Measurements from ENCODE around the gene NEUROD4.

The NEUROD4 gene

DNA sequence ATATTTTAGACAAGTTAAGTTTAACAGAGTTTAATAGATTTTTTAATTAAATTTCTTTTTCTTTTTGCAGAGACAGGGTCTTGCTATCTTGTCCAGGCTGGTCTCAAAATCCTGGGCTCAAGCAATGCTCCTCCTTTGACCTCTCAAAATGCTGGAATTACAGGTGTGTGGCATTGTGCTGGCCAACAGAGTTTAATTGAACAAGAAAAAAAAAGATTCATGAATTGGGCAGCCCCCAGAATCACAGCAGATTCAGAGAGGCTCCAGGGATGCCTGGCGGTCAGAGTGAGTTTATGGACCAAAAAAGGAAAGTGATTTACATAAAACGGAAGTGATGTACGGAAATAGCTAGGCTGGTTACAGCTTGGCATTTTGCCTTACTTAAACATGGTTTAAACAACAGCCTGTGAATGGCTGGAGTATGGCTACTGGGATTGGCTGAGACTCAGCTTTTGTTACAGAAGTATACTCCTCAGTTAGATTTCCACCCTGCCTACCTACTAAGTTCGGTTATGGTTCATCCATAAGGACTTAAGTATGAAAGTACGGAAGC is 20.7 kb upstream of the NEUROD4 start:
- no peak for DNase-seq

DNA sequence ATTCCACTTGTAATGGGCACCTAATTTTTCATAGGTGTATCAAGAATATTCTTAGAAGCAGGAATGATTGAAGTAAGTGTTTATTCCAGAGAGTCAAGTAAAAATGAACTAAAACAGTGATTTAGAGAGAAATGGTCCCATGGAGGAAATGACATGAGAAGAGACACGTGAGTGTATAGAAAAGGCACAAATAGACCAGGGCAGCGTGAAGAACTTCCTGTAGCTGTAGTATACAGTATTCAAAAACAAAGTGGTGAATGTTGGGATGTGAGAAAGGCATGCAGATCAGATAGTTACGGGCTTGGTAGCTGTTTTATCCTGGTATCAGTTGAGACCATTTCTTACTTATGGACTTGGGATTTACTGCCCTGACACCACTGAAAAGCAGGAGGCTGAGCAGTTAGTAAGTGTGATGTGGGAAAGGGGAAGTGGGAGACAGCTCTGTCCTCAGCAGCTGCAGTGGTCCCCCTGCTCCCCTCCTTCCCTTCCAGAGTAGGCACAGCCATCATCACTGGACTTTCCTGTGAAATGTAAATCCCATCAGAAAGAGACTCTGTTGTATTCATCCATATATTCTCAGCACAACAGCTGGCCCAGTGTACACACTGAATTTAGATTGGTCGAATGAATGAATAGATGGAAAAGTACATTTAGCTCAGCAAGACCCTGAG is 18.4 kb upstream of the NEUROD4 start:
- no peak for DNase-seq

DNA sequence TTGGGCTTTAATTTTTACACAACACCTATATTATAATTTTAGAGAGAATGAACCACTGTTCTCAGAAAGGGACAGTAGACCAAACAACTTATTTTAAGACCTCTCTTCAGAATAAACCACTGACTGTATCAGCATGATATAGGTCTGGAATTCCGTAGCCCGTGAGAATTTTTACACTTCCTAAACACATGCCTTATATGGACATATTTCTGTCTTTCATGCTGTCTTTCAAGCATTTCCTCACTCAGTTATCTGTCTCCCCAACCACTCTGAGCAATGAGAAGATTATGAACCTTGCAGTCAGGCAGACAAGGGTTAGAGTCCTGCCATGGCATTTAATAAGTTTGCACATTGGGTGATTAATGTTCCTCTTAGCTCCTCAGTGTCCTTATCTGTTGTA is 17.4 kb upstream of the NEUROD4 start:
- DNase-seq: no peak

DNA sequence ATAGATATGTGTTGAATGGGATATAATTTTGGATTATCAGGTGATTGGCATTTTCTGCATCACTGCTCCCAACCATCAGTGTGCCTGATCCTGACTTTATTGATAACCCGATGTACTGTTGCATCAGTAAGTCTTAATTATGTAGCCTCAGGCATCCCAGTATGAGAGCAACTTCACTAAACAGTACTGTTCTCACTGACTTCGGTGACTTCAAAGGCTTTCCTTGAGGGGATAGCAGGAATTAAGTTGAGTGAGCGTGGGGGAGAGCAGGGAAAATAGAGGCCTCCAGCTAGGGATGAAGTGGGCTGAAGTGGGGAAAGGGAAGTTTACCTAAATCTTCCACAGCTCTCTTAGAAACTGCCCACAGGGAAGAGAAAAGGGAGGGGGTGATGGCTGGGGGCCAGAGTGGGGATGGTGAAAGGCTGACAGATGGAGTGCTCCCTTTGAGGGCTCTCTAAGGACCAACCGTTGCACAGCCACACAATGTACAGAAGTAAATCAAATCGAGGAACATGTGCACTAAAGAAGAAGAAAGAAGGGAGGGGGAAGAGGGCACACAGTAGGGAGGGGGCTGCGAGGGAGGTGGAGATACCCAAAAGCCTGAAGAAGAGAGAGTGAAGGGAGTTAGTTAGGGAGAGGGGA is 10.7 kb upstream of the NEUROD4 start:
- no peak for DNase-seq

DNA sequence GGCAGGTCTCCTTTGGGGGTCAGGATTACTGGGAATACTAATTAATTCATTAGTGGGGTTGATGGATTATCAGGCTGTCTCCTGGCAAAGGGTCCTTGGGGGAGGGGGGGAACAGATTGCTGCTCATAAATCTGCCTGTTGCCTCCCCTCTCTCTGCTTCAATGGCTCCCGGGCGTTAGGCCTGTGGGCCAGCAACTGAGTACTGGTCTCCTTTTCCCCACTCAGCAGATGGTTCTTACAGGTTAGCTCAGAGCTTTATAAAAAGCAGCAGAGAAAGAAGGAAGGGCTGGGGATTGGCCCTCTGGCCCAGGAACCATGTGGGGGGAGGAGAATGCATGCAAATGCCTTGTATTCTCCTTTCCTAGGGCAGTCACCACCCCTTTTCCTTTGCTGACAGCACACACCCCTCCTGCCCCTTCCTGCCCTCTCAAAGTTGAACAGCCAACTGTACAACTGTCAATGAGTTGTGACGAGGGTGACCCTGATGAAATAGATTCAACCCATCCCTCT is 2.3 kb upstream of the NEUROD4 start:
- DNase-seq: no peak

DNA sequence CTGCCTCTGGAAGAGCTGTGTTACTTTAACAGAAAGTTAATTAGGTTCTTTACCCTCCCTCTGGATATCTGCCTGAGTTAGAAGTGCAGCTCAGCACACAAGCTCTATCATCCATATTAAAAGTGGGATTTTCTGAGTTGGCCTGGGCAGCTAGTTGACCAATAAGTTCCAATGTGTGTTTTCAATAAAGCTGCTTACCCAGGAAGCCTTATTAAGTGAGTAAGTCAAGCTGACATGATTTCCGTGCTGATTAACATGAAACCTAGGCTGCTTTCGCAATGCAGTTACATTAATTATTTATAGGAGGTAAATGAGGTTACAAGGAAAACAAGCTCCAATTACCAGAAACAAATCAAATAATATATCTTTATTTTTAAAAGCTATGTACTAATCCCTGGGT is 4.8 kb downstream of the NEUROD4 start:
- DNase-seq: no peak

DNA sequence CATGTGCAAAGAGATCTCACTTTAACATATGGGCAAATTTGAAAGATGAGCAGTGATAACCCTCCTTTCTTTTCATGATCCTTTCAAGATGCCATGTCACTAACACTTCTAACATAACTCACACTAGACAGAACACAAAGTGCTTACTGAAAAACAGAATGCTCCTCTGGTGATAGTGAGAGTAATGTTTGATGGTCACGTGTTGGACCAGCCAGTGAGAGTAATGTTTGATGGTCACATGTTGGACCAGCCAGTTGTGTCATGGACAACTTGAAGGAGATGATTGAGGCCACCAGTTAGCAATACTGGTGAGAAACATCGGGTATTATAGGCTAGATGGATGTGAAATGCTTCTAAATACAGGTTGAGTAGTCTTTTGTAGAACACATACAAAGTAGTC is 5.7 kb downstream of the NEUROD4 start:
- DNase-seq: no peak

DNA sequence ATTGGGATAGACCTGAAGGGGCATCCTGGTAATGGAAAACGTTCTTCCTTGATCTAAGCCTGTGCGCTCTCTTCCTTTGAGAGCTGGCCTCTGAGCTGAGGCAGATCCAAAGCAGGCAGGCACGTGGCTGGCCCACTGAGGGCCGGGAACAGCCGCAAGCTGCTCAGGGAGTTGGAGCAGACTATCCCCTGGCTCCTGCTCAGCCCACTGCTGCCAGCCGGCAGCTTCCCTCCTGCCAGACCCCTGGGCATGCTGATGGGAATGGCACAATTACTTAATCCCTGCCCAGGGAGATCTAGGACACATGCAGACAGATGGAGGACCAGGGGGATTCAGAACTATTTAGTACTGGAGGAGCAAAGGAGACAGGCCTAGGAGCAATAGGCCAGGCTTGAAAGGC is 14.4 kb downstream of the NEUROD4 start:
- no peak for DNase-seq

DNA sequence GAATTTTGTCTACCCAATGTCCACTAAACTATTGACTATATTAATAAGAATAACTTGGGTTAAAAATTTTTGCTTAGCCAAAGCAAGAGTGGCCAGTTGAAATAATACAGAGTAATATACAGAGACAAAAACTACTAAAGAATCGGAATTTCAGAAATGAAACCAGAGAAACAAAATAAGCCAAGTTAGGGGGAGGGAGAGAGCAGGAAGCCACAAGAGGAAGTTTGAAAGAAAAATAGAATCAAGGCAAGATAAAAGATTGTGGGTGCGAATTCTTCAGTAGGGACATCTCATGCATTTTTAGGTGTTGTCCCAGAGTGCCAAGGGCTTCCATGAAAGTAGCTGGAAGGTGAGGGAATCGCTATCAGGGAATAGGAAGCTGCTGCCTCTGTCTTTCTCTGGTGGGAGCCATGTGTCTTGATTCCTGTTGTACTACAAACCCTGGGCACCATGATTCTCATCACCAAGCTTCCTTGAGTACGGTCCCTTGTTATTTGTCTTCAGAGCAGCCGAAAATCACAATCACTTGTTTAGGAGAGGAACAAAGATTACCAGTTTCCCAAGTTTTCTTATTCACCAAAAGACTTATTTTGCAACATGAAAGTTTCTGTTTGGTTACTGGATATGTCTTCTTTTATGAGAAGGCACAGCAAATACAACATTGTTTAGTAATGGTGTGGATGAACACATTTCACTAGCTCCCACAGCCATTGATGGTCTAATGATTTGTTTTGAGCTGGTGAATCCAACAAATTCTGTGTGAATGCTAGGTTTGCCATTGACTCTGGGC is 16.7 kb downstream of the NEUROD4 start:
- no peak for DNase-seq

DNA sequence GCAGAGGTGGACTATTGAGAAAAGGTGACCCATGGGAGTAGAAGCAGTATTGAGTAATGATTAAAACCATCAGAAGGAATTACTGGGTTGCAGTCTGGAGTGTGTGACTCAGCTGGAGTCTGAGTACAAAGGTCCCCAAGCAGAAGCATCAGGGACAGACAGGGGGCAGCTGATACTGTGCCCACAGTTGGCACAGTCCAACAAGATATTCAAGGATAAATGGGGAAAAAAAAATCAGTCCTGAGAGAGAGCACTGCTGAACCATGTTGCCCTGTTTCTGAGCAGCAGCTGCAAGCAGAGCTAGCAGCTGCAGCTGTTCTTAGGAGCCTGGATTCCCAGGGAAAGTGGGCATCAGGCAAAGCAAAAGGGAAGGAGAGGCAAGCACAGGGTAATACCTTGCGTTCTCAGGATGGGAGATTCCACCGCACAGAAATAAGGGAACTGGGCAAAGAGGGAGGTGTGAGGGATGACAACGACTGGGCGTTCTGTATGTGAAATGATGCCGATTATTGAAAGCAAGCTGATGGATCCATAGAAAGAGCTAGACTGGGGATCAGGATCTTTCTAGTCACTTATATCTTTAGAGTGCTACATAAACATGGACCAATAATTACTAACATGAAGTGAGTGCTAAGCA is 17.7 kb downstream of the NEUROD4 start:
- DNase-seq: no peak

DNA sequence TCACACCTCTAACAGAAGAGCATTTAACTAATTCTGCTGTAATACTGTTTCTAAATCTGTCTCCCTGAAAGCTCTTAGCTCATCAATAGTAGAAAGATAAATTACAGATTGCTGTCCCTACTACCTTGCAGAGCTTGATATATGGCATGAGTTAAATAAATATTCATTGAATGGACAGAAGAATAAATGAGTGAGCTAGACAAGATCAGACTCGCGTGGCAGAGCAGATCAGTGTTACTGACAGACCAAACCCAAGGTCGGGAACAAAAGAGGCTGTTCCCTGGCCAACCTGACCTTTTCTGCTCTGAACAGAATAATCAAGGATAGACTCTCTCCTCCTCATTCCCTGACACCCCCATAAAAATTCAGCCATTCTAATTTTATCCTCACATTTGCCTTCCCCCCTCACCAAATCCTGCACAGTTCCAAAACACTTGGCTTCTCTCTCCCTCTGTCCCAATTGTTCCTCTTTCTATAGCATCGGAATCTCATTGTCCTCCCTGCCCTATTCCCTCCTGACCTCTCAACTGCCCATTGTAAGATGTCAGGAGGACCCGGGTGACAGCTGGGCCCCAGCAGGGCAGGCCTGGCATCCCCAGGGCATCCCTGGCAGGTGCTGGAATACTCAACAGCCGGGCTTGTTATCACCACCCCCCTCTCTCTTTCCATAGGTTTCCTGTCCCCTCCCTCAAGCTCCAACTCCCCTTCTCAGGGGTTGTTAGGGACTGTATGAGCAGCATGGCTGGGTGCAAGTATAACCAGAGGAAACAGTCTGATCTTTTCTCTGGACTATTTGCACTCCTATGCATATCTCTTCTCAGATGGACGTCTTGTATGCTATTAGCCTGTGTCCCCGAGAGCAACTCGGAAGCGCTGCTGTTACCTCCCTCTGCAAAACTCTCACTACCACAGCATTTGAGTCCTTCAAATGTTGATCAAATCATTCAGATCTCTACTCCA is 19.9 kb downstream of the NEUROD4 start:
- DNase-seq: no peak

DNA sequence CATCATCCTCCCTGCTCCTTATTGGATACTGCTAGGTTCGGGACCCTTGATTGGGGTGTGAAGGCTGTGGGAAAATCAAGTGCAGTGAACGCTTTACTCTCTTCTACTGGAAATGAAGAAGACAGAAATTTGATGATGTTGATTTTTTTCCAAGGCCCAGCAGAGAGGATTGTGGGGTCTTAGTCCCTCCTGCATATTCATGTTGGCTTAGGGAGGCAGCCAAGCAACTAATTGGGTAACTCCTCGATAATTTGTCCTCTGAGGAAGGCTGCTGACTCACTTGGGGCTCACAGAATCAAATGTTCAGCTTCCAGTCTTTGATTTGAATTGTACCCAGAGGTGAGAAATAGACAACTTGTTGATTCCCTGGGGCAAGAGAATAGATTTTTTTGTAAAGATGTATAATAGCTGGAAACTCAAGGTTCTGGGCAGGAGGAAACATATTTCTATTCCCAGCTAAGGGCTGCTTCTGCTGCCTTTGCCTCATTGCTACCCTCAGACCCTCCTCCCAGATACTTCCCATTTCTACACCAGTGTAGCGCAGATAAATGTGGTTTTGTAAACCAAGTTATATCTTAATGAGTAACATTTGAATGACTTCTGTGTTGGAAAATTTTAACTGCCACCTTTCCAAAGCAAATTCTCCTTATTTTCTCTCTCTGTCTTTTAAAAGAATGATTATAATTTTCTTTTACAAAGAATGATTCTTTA is 21.7 kb downstream of the NEUROD4 start:
- DNase-seq: no peak

DNA sequence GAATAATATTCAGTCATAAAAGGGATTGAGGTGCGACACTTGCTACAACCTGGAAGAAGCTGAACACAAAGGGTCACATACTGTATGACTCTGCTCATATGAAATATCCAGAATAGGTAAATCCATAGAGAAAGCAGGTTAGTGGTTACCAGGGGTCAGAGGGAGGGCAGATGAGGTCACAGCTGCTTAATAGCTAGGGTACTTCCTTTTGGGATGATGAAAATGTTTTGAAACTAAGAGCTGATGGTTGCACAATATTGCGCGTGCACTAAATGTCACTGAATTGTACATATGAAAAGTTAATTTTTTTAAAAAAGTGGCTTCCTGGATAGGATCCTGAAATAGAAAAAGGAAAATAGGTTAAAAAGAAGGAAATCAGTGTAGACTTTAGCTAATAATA is 23.8 kb downstream of the NEUROD4 start:
- DNase-seq: no peak

DNA sequence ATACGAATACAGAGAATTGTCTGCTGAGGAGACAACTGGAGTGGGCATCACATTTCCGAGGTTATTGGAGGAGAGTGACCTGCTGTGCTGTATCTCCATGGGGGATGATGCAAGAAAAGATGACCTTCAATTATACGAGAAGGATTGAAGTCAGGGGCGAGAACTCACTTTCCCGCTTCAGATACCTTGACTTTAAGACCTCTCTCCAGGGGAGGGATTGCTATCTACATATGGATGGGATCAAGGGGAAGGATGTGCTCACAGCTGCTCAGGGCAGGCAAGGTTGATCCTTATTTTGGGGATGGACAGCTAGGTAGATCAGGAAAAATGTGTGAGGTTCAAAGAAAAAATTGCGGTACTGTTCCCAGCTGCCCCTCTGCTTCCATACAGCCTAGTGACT is 24.4 kb downstream of the NEUROD4 start:
- DNase-seq: no peak

DNA sequence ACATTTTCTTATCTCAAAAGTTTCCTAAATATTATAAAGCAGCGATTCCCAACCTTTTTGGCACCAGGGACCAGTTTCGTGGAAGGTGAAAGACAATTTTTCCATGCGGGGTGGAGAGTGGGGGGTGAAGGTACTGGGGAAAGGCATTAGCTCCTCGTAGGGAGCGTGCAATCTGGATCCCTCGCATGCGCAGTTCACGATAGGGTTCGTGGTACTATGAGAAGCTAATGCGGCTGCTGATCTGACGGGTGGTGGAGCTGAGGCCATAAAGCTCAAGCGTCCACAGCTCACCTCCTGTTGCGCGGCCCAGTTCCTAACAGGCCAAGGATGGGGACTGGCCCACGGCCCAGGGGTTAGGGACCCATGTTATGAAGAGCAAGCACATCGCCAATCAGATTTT is 29.9 kb downstream of the NEUROD4 start:
- no peak for DNase-seq

DNA sequence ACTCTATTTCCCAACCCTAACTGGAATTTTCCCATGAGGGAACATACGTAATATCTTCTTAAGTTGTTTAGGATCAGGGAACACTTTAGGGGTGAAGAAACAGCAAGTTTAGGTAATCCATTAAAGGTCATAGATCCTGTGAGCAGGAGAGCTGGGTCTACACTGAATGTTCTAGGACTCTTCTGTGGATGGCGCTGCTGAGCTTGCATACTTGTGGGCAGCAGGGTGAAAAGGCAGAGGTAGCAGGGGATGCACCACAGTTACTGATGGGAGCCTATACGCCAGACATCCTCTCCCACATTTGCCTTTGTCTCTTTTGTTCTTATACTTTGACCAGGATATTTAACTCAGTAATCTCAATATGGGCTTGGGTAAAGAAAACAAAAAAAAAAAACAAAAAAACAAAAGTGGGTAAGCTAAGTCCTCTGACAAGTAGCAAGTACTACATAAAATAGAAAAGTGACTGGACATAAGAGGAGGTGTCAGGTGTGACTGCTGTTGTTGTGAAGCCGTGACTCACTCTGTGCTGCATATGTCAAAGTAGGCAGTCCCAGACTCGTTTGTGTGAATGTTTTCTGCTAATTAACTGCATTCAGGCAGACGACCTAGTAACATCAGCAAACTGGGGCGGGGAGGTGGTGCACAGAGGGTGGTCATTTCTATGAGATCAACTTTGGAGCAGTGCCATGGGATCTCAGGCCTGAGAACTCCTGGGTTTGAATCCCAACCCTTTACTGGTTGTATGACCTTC is 31.6 kb downstream of the NEUROD4 start:
- no peak for DNase-seq

DNA sequence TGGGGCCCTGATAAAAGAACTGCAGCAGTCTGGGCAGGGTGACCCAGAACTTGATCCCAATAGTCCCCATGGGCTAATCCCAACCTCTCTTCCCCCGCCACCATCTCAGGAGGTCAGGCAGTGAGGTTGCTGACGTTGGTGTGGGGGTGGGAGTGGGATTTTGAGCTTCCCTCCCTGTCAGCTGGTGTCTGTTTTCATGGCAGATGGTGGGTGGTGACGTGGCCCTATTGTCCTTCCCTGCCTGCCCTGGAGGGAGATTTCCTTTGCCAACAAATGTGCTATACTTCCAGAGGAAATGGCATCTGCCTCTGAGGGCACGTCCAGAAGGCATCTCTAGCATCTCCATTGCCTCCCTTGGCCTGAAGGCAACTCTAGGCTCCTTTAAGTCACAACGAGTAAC is 37.7 kb downstream of the NEUROD4 start:
- peak; percentile 2 for DNase-seq

DNA sequence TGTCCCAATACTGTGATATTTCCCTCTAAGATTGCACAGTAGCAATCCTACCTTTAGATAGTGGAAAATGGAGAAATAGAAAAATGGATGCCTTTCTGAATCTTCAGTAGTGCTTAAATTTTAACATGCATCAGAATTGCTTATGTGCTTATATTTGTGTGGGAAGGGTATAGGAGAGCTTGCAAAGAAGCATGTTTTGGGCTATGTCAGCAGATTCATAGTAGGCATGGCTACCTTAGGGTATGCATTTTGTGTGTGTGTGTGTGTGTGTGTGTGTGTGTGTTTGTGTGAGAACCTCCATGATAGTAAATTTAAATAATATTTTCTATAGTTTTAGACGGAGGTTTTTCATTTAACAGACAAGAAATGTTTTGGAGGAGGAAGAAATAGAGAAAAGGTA is 38.3 kb downstream of the NEUROD4 start:
- DNase-seq: no peak

DNA sequence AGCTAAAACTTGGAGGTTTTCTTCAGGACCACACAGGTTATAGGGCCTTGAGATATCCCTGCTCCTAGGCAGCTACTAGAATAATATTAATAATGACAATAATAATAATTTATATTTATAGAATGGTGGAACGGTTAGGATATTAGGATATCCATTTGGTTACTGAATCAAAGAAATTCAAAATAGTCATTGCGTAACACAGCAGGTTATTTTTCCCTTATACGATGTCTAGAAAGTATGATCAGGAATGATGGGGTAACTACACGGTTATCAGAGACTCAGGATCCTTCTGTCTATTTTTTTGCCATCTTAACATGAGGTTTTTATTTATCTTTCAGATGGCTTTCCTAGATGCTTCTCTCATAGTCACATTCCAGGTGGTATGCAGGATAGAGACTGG is 39.0 kb downstream of the NEUROD4 start:
- no peak for DNase-seq

DNA sequence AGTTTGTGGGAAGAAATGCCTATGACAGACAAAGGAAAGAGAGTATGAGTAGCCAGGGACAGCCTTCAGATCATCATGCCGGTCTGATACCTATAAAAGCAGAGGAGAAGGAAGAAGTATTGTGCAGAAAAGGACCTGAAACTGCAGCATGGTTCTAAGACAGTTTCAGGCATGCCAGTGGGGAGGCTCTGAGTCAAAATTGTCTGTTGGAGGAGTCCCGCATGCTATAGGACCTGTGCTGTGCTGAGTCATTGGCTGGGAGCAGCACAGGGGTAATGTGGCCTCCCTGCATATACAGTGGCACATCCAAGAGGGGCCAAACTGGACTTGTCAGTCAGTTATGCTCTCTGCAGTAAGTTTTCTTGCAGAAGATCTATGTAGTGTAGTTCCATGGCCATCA is 40.7 kb downstream of the NEUROD4 start:
- DNase-seq: peak; percentile 2

DNA sequence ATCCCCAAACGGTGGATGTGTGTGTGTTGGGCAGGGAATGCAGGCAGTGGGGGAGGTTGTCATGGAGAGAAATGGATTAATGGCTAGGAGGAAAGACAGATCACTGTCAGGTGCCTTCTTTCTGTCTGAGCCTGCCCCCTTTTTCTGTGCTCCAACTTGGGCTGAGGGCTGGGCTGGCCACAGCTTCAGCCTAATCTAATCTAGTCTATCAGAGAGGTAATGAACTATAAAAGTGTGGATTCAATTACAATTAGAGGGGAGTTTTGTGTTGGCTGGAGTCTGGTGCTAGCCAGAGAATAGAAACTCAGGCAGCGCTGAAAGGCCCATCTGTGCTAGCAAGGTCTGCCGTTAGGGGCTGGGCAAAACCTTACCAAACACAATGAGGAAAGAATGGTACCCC is 41.2 kb downstream of the NEUROD4 start:
- no peak for DNase-seq
